ENCODE results near the gene LPAR6.

DNA sequence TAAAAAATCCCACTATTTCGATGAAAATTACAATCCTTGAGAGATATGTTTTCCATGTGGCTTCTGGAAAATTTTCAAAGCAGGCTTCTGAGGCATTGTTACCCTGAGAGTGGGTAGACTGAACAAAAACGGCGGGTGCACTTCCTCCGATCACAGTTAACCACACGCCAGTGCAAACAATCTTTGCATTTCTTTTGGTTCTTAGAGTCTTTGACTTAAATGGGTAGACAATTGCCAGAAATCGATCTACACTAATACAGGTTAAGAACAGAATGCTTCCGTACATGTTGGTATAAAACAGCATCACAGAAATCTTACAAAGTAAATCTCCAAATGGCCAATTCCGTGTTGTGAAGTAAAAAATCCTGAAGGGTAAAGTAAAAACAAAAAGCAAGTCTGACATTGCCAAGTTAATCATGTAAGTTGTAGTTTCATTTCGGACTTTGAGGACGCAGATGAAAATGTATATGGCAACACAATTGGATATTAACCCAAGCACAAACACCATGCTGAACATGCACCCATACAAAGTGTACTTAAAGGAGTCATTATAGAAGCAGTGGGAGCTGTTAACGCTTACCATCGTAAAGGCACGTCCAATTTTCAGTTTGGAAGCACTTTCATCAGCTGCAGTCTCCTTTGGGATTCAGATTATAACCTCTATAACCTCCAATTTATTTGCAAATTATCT is 927 bp downstream of the LPAR6 start:
- TF ChIP-seq EZH2 (IDR thresholded peaks at IDR 0.05) (no peak), POLR2AphosphoS5 (IDR thresholded peaks at IDR 0.05; ENCODE audit: borderline replicate concordance, low read depth, low read length) (no peak)
